ENCODE measurements around the gene SUPT20H.
A peak's percentile ranks its signal among the peaks of the same experiment; 100 is the strongest.

SUPT20H gene

DNA sequence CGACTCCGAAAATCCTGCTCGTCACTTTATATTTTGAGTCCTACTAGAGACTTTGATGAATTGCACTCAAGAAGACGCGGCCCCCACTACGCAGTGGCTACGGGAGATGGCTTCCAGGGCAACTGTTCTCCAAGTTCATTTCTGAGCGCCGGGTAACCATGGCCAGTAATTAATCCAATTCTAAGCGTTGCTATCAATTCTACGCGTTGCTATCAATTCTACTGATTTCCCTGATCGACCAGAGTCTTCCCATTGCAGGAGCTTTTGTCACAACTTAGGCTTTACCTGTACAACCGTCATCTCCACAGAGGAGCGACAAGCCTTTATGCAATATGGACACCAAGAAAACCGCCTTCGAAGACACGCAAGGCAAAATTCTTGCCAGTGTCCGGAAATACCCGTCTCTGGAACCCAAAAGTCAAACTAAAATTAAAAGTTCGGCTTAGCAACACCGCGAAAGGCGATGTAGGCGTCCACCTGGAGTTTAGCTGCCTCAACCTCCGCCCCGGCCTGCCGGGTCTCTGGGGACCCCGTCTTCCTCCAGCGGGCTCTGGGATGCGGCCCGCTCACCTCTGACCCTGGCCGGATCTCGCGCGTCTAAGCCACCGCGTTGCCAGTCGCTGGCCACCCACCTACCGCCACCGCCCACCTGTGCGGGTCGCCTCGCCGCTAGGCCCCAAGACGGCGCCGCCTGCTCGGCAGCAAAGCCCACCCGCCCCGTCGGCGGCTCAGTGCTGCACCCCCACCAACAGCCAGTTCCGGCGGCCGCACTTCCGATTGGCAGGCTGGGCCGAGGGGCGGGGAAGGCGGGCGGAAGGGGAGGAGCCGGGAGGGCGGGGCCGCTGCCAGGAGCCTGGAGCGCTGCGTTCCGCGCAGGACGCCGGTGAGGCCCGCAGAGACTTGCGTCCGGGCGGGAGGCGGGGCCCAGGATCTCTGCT is at the start of gene SUPT20H:
Gene SUPT20H, minus strand, starts transcription at position 779 of the 938 bp plus-strand sequence. CDS start 8,198 bp downstream, outside the sequence.
- peak; percentile 91 for DNase-seq (ENCODE audit: low read depth in 2 of 2)

DNA sequence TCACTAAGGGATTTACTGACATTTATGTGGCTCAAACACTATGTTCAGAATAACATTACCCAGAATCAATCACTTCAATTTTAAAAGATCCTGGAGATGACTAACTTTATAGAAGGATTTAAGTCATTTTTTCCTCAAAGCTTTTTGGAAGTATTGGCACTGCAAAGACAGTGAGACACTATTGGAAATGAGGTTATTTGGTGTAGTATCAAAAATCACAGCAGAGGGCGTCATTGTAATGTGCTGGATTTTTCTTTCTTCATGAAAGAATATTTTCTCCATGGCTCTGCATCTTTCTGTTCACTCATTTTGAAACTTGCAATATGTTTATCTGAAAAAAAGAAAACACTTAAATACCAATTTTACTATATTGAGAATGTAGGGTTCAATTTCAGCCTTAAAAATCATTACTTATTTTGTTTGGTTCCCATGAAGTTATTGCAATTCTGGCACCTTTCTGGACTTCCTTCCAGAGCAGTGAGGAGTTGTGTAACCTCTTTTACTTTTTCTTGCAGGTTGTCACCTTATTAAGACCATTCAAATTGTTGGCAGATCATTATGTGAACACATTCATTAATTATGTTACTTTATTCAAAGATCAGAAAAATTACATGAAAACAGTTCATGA is 49.7 kb upstream of the SUPT20H start:
- no peak for DNase-seq (ENCODE audit: low read depth in 2 of 2)

GRCh38 chr13:37107868-37108267 is 48.4 kb upstream of the SUPT20H start:
- no peak for DNase-seq (ENCODE audit: low read depth in 2 of 2)

GRCh38 chr13:37107456-37107855 is 48.0 kb upstream of the SUPT20H start:
- no peak for DNase-seq (ENCODE audit: low read depth in 2 of 2)

GRCh38 chr13:37106642-37107041 is 47.2 kb upstream of the SUPT20H start:
- DNase-seq (ENCODE audit: low read depth in 2 of 2) = no peak

GRCh38 chr13:37105251-37105714 is 45.8 kb upstream of the SUPT20H start, which contains the start of gene CSNK1A1L:
TSS of gene CSNK1A1L (minus strand) at chr13:37105664. CDS start at chr13:37105256, 408 bp downstream.
- DNase-seq (ENCODE audit: low read depth in 2 of 2) = no peak

GRCh38 chr13:37102896-37103295 is 43.4 kb upstream of the SUPT20H start:
- DNase-seq (ENCODE audit: low read depth in 2 of 2) = no peak

DNA sequence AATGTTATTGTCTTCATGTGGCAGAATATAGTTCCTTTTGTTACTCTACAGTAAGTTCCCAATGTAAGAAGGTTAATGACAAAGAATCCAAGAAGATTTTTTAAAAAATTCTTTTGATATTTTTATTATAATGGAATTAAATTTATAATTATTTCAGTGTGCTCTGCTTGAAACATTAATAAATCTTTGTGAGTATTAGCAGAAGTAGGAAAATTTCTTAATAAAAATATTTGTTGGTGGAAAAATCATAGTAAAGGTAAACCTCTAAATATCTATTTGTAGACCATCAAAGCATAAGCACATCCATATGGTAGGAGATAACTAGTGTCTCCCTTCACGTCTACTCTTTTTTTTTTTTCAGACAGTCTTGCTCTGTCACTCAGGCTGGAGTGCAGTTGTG is 41.7 kb upstream of the SUPT20H start:
- DNase-seq (ENCODE audit: low read depth in 2 of 2) = no peak

DNA sequence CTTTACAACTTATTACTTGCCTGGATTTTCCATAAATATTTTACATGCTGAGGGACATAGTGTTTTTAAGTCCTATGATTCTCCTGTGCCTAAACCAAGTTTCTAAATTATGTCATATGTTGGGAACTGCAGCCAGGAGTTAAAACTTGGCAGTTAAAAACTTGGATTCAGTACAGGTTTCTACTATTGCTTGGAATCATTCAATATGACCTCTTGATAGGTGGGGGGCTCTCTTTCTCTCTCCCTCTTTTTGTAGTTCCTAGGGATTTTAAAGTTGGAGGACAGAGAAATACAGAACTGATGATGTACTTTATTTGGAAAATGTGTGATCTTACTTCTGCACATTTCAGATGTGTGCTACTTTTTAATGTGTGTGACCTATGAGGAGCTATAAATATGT is 41.2 kb upstream of the SUPT20H start:
- DNase-seq (ENCODE audit: low read depth in 2 of 2) = no peak

GRCh38 chr13:37097076-37097475 is 37.6 kb upstream of the SUPT20H start:
- no peak for DNase-seq (ENCODE audit: low read depth in 2 of 2)

DNA sequence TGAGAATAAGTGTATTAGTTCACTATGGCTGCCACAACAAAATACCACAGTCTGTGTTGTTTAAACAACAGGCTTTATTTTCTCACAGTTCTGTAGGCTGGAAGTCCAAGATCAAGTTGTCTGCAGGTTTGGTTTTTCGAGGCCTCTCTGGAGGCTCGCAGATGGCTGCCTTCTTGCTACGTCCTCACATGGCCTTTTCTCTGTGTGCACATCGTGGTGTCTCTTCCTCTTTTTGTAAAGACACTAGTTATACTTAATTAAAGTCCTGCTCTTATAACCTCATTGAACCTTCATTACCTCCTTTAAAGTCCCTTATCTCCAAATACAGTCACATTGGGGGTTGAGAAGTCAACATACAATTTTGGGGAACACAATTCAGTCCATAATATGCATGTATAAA is 35.4 kb upstream of the SUPT20H start:
- DNase-seq (ENCODE audit: low read depth in 2 of 2) = no peak

- no peak for DNase-seq (ENCODE audit: low read depth in 2 of 2)
Measured at GRCh38 chr13:37094099-37094498, 34.6 kb upstream of the SUPT20H start.

DNA sequence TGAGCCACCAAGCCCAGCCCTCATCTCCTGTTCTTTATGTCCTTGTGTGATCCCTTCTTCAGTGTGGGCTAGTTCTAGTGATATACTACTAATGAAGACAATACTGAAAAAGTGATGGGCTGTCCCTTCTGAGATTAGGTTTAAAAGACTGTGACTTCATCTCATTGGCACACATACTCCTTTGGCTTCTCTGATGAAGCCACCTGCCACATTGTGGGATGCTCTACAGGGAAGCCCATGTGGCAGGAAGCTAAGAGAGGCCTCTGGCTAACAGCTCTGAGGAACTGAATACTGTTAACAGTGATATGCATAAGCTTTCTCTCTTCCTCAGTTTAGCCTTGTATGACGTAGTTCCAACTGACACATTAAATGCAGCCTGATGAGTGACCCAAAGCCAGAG is 32.3 kb upstream of the SUPT20H start:
- DNase-seq (ENCODE audit: low read depth in 2 of 2) = no peak

DNA sequence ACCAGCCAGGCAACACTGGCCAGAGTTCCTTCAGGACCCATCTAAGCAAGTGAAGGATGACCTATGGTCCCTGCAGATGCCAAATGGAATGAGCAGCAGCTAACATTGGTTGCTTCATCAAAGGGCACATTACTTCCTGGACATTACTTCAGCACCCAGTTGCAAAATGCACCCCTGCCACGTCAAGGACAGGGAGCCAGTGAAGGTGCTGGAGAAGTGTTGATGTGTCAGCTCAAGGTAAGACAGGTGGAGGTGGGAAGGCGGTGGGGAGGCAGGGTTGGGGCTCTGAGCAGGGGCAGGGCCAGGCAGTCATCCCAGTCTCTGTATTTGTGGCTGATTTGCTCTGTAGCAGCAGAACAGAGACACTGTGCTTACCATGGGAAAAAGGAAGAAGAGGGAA is 31.4 kb upstream of the SUPT20H start:
- DNase-seq (ENCODE audit: low read depth in 2 of 2) = no peak

DNA sequence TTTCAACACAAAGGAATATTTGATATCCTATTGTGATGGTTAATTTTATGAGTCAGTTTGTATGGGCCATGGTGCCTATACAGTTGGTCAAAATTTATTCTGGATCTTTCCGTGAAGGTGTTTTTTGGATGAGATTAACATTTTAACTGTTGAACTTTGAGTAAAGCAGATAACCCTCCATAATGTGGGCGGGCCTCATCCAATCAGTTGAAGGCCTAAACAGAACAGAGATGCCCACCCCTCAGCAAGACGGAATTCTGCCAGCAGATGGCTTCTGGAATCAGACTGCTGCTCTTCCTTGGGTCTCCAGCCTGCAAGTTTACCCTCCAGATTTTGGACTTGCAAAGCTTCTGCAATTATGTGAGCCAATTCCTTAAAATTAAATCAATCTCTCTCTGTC is 30.0 kb upstream of the SUPT20H start:
- DNase-seq (ENCODE audit: low read depth in 2 of 2) = no peak

GRCh38 chr13:37087486-37087885 is 28.0 kb upstream of the SUPT20H start:
- DNase-seq (ENCODE audit: low read depth in 2 of 2) = no peak

DNA sequence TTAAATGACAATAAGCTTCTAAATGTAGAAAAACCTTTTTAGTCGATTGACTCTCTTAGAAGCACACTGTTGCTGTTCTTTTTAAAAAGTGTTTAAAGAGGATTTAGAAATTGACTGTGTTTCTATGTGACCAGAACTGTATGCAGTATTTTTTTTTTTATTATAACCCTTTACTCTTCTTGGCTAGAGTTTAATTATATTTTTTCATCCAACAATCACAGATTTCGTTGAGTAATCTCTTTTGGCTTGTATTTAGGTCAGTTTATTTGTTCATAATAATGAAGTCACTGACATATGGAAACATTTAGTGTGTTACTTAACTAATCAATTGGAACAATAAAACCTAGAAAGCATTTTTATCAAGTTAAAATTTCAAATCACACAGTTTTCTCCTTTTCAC is 26.1 kb upstream of the SUPT20H start:
- DNase-seq (ENCODE audit: low read depth in 2 of 2) = no peak

DNA sequence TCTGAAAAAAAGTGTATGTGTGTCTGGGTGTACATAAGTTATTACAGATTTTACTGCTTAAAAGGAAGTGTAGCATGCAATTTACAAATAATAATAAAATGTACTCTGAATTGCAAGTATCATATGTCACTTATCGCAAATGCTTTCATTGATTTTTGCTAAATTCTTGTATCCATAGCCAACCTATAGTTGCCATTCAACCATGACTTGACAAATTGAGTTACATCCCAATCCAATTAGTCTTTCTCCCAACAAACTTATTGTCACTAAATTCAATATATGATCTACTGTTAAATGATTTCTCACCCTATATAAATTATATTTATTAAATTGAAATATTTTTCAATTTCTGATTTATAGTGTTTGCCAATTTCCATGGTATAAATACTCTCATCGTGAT is 17.3 kb upstream of the SUPT20H start:
- no peak for DNase-seq (ENCODE audit: low read depth in 2 of 2)

DNA sequence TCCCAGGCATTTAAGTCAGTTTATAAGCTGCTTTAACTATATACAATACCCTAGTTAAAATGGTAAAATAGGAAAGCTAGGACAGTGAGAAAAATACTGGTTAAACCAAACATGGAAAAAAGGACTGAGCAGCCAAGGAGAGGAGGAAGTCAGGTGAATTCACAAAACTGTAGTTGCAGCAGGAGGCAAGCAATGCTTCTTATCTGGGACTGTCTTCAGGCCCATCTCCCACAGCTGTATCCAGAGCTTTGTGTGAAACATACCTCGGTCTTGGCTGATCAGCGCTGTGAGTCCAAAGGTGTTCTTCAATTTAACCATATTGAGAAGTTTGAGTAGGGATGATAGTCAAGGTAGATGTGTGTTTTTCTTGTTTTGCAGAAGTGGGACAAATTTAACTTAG is 15.7 kb upstream of the SUPT20H start:
- no peak for DNase-seq (ENCODE audit: low read depth in 2 of 2)

GRCh38 chr13:37074703-37075102 is 15.2 kb upstream of the SUPT20H start:
- DNase-seq (ENCODE audit: low read depth in 2 of 2) = no peak

DNA sequence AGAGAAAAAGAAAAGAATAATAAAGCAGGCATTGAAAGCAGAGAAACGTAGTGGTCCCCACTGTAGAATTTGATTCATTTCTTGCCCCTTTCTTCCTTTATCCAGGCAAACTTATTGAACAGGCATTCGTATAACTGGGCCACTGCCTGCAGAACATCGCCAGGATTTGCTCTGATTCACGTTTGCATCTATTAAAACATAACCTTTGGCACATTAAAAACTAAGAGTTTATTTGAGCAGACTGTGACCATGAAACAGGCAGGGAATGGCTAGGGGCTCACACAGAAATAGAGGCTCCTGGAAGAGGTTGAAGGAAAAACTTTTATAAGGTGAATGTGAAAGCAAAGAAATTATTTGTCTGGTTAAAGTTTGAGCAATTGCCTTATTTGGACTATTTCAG is 12.5 kb upstream of the SUPT20H start:
- no peak for DNase-seq (ENCODE audit: low read depth in 2 of 2)

DNA sequence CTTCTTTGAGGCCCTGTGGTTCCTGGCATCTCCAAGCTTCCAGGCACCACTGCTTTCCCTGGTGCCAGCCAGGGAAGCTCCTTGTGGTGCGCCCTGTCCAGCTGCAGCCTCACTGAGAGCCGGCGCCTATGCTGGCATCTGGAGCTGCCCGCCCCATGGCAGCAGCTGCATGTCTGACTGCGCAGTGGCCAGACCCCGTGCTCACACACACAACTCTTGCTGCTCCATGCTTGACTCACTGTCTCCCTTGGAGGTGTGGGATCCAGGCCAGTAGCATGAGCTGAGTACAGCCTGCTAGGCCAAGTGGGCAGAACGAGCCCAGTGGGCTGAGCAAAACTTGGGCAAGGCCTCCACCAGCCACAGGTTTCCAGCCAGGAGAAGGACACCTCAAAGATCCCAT is 11.5 kb upstream of the SUPT20H start:
- DNase-seq (ENCODE audit: low read depth in 2 of 2) = no peak

DNA sequence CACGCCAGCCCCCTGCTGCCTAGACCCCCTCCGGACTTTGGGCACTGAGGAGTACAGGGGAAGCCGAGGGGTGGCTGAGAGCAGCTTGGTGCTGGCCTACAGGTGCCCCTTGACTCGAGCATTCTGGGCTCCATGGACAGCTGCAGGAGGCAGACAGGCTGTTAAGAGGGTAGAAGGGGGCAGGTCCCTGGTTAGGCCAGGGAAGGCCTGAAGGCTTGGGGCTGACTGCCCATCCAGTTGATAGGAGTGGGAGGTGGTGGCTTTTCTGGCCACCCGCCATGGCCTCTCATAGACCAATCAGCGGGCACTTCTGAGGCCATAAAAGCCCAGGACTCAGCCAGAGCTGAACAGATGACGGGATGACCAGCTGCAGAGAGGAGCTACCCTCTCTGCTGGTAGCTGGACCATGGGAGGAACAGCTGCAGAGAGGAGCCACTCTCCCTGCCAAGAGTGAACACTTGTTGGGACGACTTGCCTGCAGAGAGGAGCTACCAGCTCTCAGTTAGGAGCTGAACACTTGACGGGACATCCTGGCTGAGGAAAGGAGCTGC is 10.7 kb upstream of the SUPT20H start:
- no peak for DNase-seq (ENCODE audit: low read depth in 2 of 2)
